GM19455 (cell line): ENCODE measurements around the gene IDNK.

ENCODE experiments used
- ATAC-seq: cut with Tn5 transposase; IDR thresholded peaks from one replicate; pipeline ENCODE4 v1.9.1; 2021; ENCODE audit not compliant: unreplicated experiment

IDNK gene

GRCh38 chr9:83688921-83689320 is 66.0 kb downstream of the IDNK start:
- no peak for ATAC-seq

DNA sequence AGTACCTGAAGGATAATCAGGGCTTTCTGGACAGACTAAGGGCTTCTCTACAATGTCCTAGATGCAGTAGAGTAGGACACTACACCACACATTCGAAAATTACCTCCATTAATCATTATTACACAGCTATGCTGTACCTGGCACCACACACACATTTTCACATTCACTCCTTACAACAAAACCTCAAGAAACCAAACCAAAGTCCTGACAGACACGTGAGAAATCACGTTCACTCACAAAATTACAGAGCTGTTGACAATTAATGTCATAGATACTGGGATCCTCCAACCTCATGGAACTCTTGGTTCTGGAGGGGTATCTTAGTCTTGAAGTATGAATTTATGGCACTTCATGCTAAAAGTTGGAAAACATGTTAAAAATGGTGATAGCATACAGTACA is 68.5 kb downstream of the IDNK start:
- ATAC-seq: no peak
